H1 (cell line): ENCODE measurements around the gene SAMD4A. TPM values are rescaled to one million over a fixed set of nuclear protein-coding genes. Genes with fewer than 3 reads are reported as not detected.

Experiments
- CTCF ChIA-PET: fragments of 300-600 bp; sonication (Branson Sonifier 250); formaldehyde crosslinking; loops from one replicate; lab custom pipeline; 2021; ENCODE audit not compliant: partially characterized antibody; lab: Charles Lee
- POLR2A ChIA-PET: fragments of 300-600 bp; sonication (Branson Sonifier 250); formaldehyde crosslinking; loops from one replicate; lab custom pipeline; 2021; ENCODE audit warnings: inconsistent platforms; ENCODE audit not compliant: partially characterized antibody; lab: Charles Lee
- DNase-seq, 2 experiments: peaks; one replicate each; pipeline versions ENCODE4 v3.0.0 to v3.0.0-alpha.2; 2010 to 2022; ENCODE audit warnings: low spot score in 2 of 2, low read depth in 1 of 2, mixed read lengths in 1 of 2
- FAIRE-seq: peaks from 2 replicates; lab custom pipeline; 2011; peaks lifted over from hg19 to GRCh38; lab: Jason Lieb, UNC
- H2AFZ ChIP-seq: 2 replicates; pipeline ENCODE4 v1.8.1; 2012; ENCODE audit warnings: low read length, inconsistent platforms
- H2AK5ac ChIP-seq: 2 replicates; pipeline ENCODE4 v1.6.1; 2013; ENCODE audit warnings: low read depth, low read length
- H2BK120ac ChIP-seq: replicated peaks from 2 replicates; pipeline ENCODE3; 2013; ENCODE audit warnings: low read depth, low read length, inconsistent platforms
- H2BK12ac ChIP-seq: 2 replicates; pipeline ENCODE4 v1.6.1; 2013; ENCODE audit warnings: low read depth, low read length
- H2BK15ac ChIP-seq: 2 replicates; pipeline ENCODE4 v1.6.1; 2013; ENCODE audit warnings: low read length
- H2BK20ac ChIP-seq: 2 replicates; pipeline ENCODE4 v1.6.1; 2013; ENCODE audit warnings: low read length
- H2BK5ac ChIP-seq: 2 replicates; pipeline ENCODE4 v1.6.1; 2013; ENCODE audit warnings: low read depth, low read length
- H3K14ac ChIP-seq: 2 replicates; pipeline ENCODE4 v1.6.1; 2013; ENCODE audit warnings: inconsistent platforms; ENCODE audit not compliant: insufficient read length
- H3K18ac ChIP-seq: 2 replicates; pipeline ENCODE4 v1.6.1; 2013; ENCODE audit warnings: low read length; ENCODE audit errors: extremely low read depth
- H3K23ac ChIP-seq: 2 replicates; pipeline ENCODE4 v1.6.1; 2013; ENCODE audit warnings: inconsistent platforms; ENCODE audit not compliant: insufficient read length
- H3K23me2 ChIP-seq: 2 replicates; pipeline ENCODE4 v1.6.1; 2013; ENCODE audit warnings: low read depth, low read length
- H3K27ac ChIP-seq: 2 replicates; pipeline ENCODE4 v1.6.1; 2011; ENCODE audit warnings: low read depth, low read length, inconsistent platforms
- H3K27me3 ChIP-seq, 4 experiments: replicated peaks in 1 of 4; 1 replicate in 1 of 4; 2 replicates in 3 of 4; pipeline versions ENCODE4 v1.6.1 to v1.8.1; 2011 to 2013; ENCODE audit warnings: low read length in 3 of 4, mild to moderate bottlenecking in 3 of 4, inconsistent platforms in 2 of 4, mixed read lengths in 2 of 4, moderate library complexity in 1 of 4; ENCODE audit not compliant: control insufficient read depth in 3 of 4, insufficient read depth in 3 of 4; ENCODE audit errors: extremely low read depth in 1 of 4
- H3K36me3 ChIP-seq, 4 experiments: 2 replicates each; pipeline versions ENCODE4 v1.6.1 to v1.8.1; 2011 to 2013; ENCODE audit warnings: mild to moderate bottlenecking in 4 of 4, low read length in 3 of 4, moderate library complexity in 2 of 4, control low read depth in 1 of 4, inconsistent platforms in 1 of 4; ENCODE audit not compliant: insufficient read depth in 4 of 4, control insufficient read depth in 2 of 4
- H3K4ac ChIP-seq: replicated peaks from 2 replicates; pipeline ENCODE3; 2013; ENCODE audit warnings: low read length, low read depth, mixed read lengths, inconsistent platforms; ENCODE audit not compliant: insufficient read length
- H3K4me1 ChIP-seq, 4 experiments: replicated peaks in 1 of 4; 1 replicate in 1 of 4; 2 replicates in 3 of 4; pipeline versions ENCODE4 v1.6.1 to v1.8.1; 2011 to 2013; ENCODE audit warnings: low read length in 3 of 4, inconsistent platforms in 2 of 4, mixed read lengths in 1 of 4; ENCODE audit not compliant: insufficient read depth in 4 of 4, control insufficient read depth in 3 of 4
- H3K4me2 ChIP-seq, 2 experiments: 2 replicates each; pipeline versions ENCODE4 v1.6.1 to v1.8.1; 2011 to 2013; ENCODE audit warnings: low read depth in 2 of 2, low read length in 2 of 2, control low read depth in 1 of 2, inconsistent platforms in 1 of 2, mild to moderate bottlenecking in 1 of 2; ENCODE audit not compliant: insufficient read depth in 1 of 2
- H3K4me3 ChIP-seq, 4 experiments: fragments of 200-600, 300-600 bp in 1 of 4; sonication (generic), shearing (Covaris generic), sonication (Bioruptor Twin) in 1 of 4; 2 replicates each; pipeline versions ENCODE4 v1.5.1 to v1.8.1; 2011 to 2016; ENCODE audit warnings: low read length in 4 of 4, low read depth in 3 of 4, control low read depth in 2 of 4, inconsistent platforms in 2 of 4, mild to moderate bottlenecking in 2 of 4, mixed read lengths in 1 of 4, moderate library complexity in 1 of 4; ENCODE audit not compliant: insufficient read depth in 2 of 4; ENCODE audit errors: extremely low read depth in 1 of 4
- H3K56ac ChIP-seq: replicated peaks from 2 replicates; pipeline ENCODE3; 2013; ENCODE audit warnings: low read depth, mild to moderate bottlenecking, mixed read lengths, low read length, inconsistent platforms; ENCODE audit not compliant: insufficient read length
- H3K79me1 ChIP-seq: 2 replicates; pipeline ENCODE4 v1.6.1; 2013; ENCODE audit warnings: low read depth, low read length, control low read depth
- H3K79me2 ChIP-seq, 2 experiments: 2 replicates each; pipeline versions ENCODE4 v1.6.1 to v1.8.1; 2012 to 2013; ENCODE audit warnings: low read length in 2 of 2, mild to moderate bottlenecking in 2 of 2, inconsistent platforms in 1 of 2; ENCODE audit not compliant: insufficient read depth in 2 of 2, control insufficient read depth in 1 of 2
- H3K9ac ChIP-seq, 4 experiments: replicated peaks in 1 of 4; 1 replicate in 1 of 4; 2 replicates in 3 of 4; pipeline versions ENCODE4 v1.6.1 to v1.8.1; 2011 to 2013; ENCODE audit warnings: low read depth in 3 of 4, low read length in 3 of 4, control low read depth in 2 of 4, mild to moderate bottlenecking in 2 of 4, moderate library complexity in 2 of 4, inconsistent platforms in 1 of 4; ENCODE audit errors: extremely low read depth in 1 of 4
- H3K9me3 ChIP-seq, 2 experiments: 2 replicates each; pipeline versions ENCODE4 v1.6.1 to v1.8.1; 2012 to 2013; ENCODE audit warnings: mild to moderate bottlenecking in 2 of 2, moderate library complexity in 2 of 2, control low read depth in 1 of 2, inconsistent platforms in 1 of 2, low read depth in 1 of 2, low read length in 1 of 2, mixed read lengths in 1 of 2; ENCODE audit not compliant: insufficient read depth in 2 of 2
- H4K20me1 ChIP-seq, 2 experiments: replicated peaks in 1 of 2; 2 replicates each; pipeline versions ENCODE3 to v1.8.1; 2011 to 2013; ENCODE audit warnings: inconsistent platforms in 2 of 2, low read length in 2 of 2, mild to moderate bottlenecking in 1 of 2; ENCODE audit not compliant: insufficient read depth in 2 of 2, control insufficient read depth in 1 of 2
- H4K5ac ChIP-seq: 2 replicates; pipeline ENCODE4 v1.6.1; 2013; ENCODE audit warnings: low read length, low read depth, mixed read lengths, inconsistent platforms; ENCODE audit not compliant: insufficient read length
- H4K8ac ChIP-seq: 2 replicates; pipeline ENCODE4 v1.8.0; 2013; ENCODE audit warnings: mild to moderate bottlenecking, moderate library complexity, low read length, inconsistent platforms; ENCODE audit not compliant: insufficient read depth; ENCODE audit errors: extremely low read depth
- H4K91ac ChIP-seq: replicated peaks from 2 replicates; pipeline ENCODE3; 2013; ENCODE audit warnings: low read length, mixed read lengths, inconsistent platforms; ENCODE audit not compliant: insufficient read length
- BACH1 ChIP-seq: IDR thresholded peaks from 2 replicates; pipeline ENCODE4 v1.6.1; 2012; ENCODE audit warnings: low read length, improper control_type of control experiment
- BCL11A ChIP-seq, 2 experiments: IDR thresholded peaks; one replicate each; pipeline ENCODE4 v1.6.1; 2011; ENCODE audit warnings: low read depth in 2 of 2, low read length in 2 of 2, mild to moderate bottlenecking in 2 of 2
- CEBPB ChIP-seq: IDR thresholded peaks from 2 replicates; pipeline ENCODE4 v1.6.1; 2012; ENCODE audit warnings: low read depth, low read length
- EGR1 ChIP-seq: IDR thresholded peaks from 2 replicates; pipeline ENCODE4 v1.6.1; 2011; ENCODE audit warnings: low read depth, low read length, borderline replicate concordance
- HDAC6 ChIP-seq: IDR thresholded peaks from one replicate; pipeline ENCODE4 v1.7.1; 2012; ENCODE audit warnings: low read depth, mild to moderate bottlenecking, inconsistent platforms, low read length, moderate library complexity
- KDM1A ChIP-seq: fragments of 200-600, 300-600 bp; sonication (generic); IDR thresholded peaks from 2 replicates; pipeline ENCODE4 v1.7.1; 2016; ENCODE audit warnings: mild to moderate bottlenecking, low read length, borderline replicate concordance
- NANOG ChIP-seq: IDR thresholded peaks from 2 replicates; pipeline ENCODE4 v1.6.1; 2011; ENCODE audit warnings: low read length, low read depth, mild to moderate bottlenecking, inconsistent platforms; ENCODE audit not compliant: insufficient read depth, poor library complexity, severe bottlenecking
- PHF8 ChIP-seq: fragments of 200-600 bp; sonication (generic); conservative IDR thresholded peaks from 2 replicates; pipeline ENCODE4 v1.7.1; 2012; ENCODE audit warnings: low read depth, mild to moderate bottlenecking, inconsistent platforms, low read length, moderate library complexity
- POLR2A ChIP-seq, 2 experiments: IDR thresholded peaks; 1 replicate in 1 of 2; 2 replicates in 1 of 2; pipeline ENCODE4 v1.6.1; 2011; ENCODE audit warnings: low read depth in 2 of 2, low read length in 2 of 2, mild to moderate bottlenecking in 2 of 2; ENCODE audit errors: control extremely low read depth in 1 of 2
- POLR2AphosphoS5 ChIP-seq: IDR thresholded peaks from 2 replicates; pipeline ENCODE4 v1.6.1; 2011; ENCODE audit warnings: low read depth, low read length
- RFX5 ChIP-seq: IDR thresholded peaks from 2 replicates; pipeline ENCODE4 v1.6.1; 2011; ENCODE audit warnings: low read depth, low read length, improper control_type of control experiment, borderline replicate concordance
- SAP30 ChIP-seq: fragments of 300-600 bp; sonication (generic); IDR thresholded peaks from 2 replicates; pipeline ENCODE4 v1.7.1; 2012; ENCODE audit warnings: low read length, moderate library complexity, mild to moderate bottlenecking, inconsistent platforms; ENCODE audit not compliant: insufficient read depth, insufficient replicate concordance
- SIN3A ChIP-seq, 2 experiments: IDR thresholded peaks in 1 of 2; conservative IDR thresholded peaks in 1 of 2; 2 replicates each; pipeline ENCODE4 v1.6.1; 2011 to 2012; ENCODE audit warnings: low read length in 2 of 2, improper control_type of control experiment in 1 of 2, low read depth in 1 of 2, mild to moderate bottlenecking in 1 of 2
- TBP ChIP-seq: IDR thresholded peaks from 2 replicates; pipeline ENCODE4 v1.6.1; 2011; ENCODE audit warnings: low read depth, low read length, improper control_type of control experiment
- WGBS, 2 experiments: shearing (Covaris generic) in 1 of 2; methylation state at CpG; one replicate each; pipeline versions ENCODE4 v1.1.6 to v1.1.7; 2013 to 2015; ENCODE audit warnings: low lambda C conversion rate in 2 of 2, mixed read lengths in 2 of 2, inconsistent platforms in 1 of 2, low coverage in 1 of 2, missing lambda C conversion rate in 1 of 2; ENCODE audit not compliant: insufficient replicate concordance in 2 of 2, insufficient coverage in 1 of 2, insufficient read length in 1 of 2; ENCODE audit errors: extremely low coverage in 1 of 2, missing lambda C conversion rate in 1 of 2; 5-methylcytosine and 5-hydroxymethylcytosine counted together
- polyA plus RNA-seq, 7 experiments: library from polyadenylated mRNA; depleted of rRNA in 3 of 7; stranded (reverse) in 5 of 7; unstranded in 2 of 7; fragments of >200 nt in 5 of 7; fragments of 200-250 nt in 2 of 7; gene quantifications; 1 replicate in 5 of 7; 2 replicates in 1 of 7; 4 replicates in 1 of 7; pipeline versions ENCODE4 v1.2.1 to v1.2.3, GENCODE V29; 2011 to 2013; ENCODE audit warnings: missing spikeins in 2 of 7, mixed read lengths in 2 of 7
- total RNA-seq: library from RNA; stranded (reverse); fragmentation: NEBNext Ultra II Directional; extraction: Animal tissue kit (Norgen Biotek cat#: 25700); gene quantifications from 2 replicates; pipeline ENCODE4 v1.2.1, GENCODE V29; 2021

Gene SAMD4A
- total and polyA plus RNA-seq, 2 of the 8 experiments (the other 6 are each of a cell fraction or from before 2014, with no cell fraction given) = 2.4 to 12.3 TPM

- no peak overlapping the region for H4K91ac ChIP-seq
- H3K27me3 ChIP-seq = no peaks in the 10 kb centered on the region
- H2BK20ac ChIP-seq = no peak overlapping the region
- H3K56ac ChIP-seq = no peak overlapping the region
- ChIA-PET POLR2A (interaction anchor here (1.5 kb wide), 2 partner anchors 9 to 10 kb away, joined by 6 to 8 read pairs; no protein-coding TSS in a partner anchor), CTCF (interaction anchor here (0.8 to 3.6 kb wide), 28 partner anchors 7 to 149 kb away, joined by 3 to 27 read pairs (median 8); no protein-coding TSS in a partner anchor)
- H4K20me1 ChIP-seq = no peaks in the 10 kb centered on the region
- no peak overlapping the region for H3K4me3 ChIP-seq
- TF ChIP-seq NANOG (no peak), BACH1 (no peak), CEBPB (no peak), PHF8 (no peak), POLR2AphosphoS5 (no peak), BCL11A (IDR thresholded peaks at IDR 0.05; ENCODE audit: low read depth in 2 of 2, low read length in 2 of 2) (no peak), POLR2A (IDR thresholded peaks at IDR 0.05; ENCODE audit: control extremely low read depth in 1 of 2, low read depth in 2 of 2, low read length in 2 of 2) (no peak), KDM1A (no peak), TBP (no peak), SIN3A (conservative IDR thresholded peaks at IDR 0.05 in 1 of 2, IDR thresholded peaks at IDR 0.05 in 1 of 2; ENCODE audit: low read depth in 1 of 2, low read length in 2 of 2) (no peak), RFX5 (no peak), HDAC6 (no peak), EGR1 (no peak), SAP30 (no peak)
- H3K27ac ChIP-seq = no peak overlapping the region
- no peak overlapping the region for H2BK15ac ChIP-seq
- H2AK5ac ChIP-seq = no peak overlapping the region
- H3K18ac ChIP-seq = no peak overlapping the region
- no peak overlapping the region for H3K4ac ChIP-seq
- peaks cover 0 to 9% (median 5%) of the 10 kb centered on the region in 4 experiments; a peak in 3 of 7 replicates for H3K4me1 ChIP-seq
- H3K9me3 ChIP-seq = no peaks in the 10 kb centered on the region
- H3K23ac ChIP-seq = no peak overlapping the region
- H2AFZ ChIP-seq = no peak overlapping the region
- H4K8ac ChIP-seq = no peak overlapping the region
- H3K36me3 ChIP-seq = no peaks in the 10 kb centered on the region
- H2BK12ac ChIP-seq = no peak overlapping the region; the same call in 1 of the 2 replicates
- no peaks in the 10 kb centered on the region for H3K23me2 ChIP-seq
- H3K79me1 ChIP-seq = no peaks in the 10 kb centered on the region
- H4K5ac ChIP-seq = no peak overlapping the region
- no peak overlapping the region for H3K9ac ChIP-seq
- 88% methylated on average over 5 of the region's 5 CpGs; no CpG with 5 or more reads in 1 of the 2 experiments for WGBS, 2 experiments
- FAIRE-seq = no peak
- H2BK5ac ChIP-seq = no peak overlapping the region
- no peaks in the 10 kb centered on the region for H3K79me2 ChIP-seq
- DNase-seq = no peak
- no peak overlapping the region for H3K14ac ChIP-seq
- H3K4me2 ChIP-seq = no peak overlapping the region; a peak in 1 of 4 replicates
- H2BK120ac ChIP-seq = no peak overlapping the region
Observed at GRCh38 chr14:54643696-54644176, 76.8 kb downstream of the SAMD4A start.
